Effector CD8-positive, alpha-beta T cell (primary cell): Measurements from ENCODE around the gene NTRK2.

ENCODE experiments used
- DNase-seq: peaks from one replicate; lab custom pipeline; 2025; lab: John Stamatoyannopoulos, UW

NTRK2 gene

DNA sequence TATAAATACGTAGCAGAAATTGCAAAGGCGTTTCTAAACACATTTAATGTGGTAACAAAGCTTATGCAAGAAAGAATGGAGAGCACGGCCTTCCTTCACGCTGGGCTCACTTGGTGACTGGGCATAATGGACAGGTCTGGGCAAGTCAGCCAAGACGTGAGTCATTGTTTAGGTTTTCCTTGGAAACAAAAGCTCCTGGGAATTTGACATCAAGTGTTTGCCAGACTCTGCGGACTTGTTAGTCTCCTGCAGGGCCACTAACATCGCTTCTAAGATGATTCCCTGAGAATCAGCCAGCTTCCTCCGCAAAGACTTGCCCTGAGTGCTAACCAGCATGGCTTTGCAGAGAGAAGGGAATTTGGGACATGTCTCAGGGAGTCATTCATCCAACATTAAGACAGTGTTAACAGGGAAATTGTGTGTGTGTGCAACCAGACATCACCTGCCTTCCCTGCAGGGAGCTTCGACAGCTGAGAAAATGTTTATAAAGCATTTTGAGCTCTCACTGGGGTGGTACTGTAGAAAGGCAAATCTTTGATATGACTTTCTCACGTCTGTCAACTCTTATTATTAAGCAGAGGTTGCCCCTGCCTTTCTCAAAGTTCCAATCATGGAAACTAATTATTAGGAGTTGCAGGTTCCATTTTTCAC lies 182.5 kb downstream of the NTRK2 start:
- DNase-seq: no peak

DNA sequence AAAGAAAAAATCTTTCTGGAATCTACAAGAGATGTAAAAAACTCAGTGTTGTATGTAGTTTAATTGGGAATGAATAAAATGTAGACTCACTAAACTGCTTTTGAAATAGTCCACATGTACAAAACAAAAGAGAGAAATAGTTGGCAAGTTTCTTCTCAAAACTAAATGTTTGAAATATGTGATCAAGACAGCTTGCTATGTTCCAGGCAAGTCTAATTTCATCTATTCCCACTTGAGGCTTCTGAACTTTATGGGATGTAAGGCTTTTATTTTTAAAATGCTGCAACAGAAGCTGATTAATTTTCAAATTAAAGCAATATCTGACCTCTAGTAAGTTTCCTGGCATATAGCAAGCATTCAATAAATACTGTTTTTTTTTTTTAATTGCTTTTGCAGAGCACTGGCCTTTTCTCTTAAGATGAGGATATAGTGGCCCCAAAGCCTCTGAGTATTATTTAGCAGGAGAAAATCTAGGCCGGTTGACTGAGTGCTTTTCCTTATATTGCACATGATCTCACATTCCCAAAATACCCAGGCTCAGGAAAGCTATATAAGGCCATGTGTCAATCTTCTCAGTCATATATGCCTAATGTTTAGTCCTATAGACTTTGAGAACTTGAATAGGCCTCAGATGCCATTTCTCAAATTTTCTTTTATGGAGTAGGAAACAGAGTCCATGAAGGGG lies 183.2 kb downstream of the NTRK2 start:
- DNase-seq: no peak

DNA sequence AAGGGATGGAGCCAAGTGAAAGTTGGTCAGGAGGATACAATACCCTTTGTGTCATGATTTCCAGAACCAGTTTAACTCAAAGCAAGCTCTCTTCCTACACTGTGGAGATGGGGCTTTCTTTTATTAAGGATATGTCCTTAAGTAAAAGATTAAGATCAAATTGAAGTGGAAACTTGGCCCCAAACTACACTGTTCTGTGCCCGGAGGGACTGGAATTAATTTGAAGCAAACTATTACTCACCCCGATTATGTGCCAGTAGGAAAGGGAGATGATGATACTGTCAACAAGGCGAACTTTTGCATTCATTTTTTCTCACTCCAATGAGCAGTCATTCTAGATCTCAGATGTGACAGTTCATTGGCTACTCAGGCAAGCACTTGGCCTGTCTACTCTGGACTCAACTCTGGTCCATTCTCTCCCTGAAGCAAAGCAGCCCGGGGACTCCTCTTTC lies 186.7 kb downstream of the NTRK2 start:
- no peak for DNase-seq

DNA sequence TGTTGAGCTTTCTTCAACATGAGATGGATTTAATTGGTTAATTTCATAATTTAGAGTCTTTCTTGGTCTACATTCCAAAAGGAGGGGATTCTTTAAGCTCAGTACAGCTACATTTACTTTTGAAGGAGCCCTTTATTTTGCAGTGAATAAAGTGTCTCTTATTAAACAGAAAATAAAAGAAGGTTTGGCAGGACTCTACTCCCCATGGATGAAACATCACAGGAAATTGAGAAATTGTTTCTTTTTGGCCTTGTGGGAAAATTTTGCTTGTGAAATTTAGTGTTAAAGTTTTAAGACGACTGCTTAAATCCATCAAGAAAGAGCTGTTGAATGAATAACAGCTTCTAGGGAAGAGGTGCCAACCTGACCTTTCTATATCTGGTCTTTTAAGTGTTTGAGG lies 187.7 kb downstream of the NTRK2 start:
- DNase-seq: no peak

DNA sequence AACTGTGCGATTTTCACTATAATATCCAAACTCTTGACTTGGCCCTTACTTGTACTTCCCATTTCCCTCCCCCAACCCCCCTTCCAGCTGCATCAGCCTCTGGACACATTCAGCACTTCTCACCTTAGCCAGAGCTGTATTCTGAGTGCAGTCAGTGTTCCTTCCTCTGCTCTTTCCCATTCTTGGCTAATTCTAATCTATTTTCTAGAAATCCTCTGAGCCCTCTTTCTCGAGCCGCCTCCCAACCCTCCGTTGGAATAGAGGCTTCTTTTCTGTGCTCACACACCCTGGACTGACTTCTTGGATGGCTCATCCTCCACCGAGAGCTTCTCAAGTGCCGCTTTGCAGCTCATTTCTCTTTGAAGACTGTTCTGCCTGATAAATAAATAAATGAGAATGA lies 188.8 kb downstream of the NTRK2 start:
- DNase-seq: no peak

DNA sequence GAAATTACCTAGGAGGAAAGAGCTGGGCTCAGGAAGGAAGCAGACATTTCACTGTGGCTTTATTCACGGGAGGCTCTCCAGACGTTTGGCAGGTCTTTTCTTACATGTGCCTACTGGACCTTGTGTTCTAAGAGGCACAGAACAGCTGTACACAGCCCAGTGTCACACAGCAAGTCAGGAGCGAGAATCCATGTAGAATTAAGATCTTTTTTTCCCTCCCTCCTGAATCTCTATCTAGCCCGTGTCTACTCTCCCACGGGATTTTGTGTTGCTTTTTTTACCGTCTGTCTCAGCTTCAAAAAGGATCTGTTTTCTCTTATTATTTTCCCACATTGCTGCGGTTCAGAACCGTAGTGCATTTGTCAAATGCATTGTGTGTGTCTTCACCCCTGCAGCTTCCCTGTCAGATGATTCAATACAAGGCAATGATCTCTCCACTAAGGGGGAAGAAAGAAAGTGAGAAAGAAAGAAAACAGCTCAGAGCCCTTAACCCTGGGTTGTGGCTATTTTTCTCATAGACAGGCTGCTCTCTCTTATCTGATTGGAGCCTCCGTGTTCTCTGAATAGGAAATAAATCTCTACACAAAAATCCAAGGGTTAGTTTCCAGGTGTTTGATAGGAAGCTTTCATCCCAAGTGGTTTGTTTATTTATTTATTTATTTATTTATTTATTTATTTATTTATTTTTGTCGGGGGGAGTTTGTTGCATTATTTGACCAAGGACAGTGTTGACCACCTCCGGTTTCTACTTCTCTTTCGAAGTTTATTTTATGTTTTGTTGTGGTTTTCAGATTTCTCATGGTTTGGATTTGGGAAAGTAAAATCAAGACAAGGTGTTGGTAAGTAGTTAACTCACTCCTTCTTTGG lies 191.0 kb downstream of the NTRK2 start:
- DNase-seq: no peak

DNA sequence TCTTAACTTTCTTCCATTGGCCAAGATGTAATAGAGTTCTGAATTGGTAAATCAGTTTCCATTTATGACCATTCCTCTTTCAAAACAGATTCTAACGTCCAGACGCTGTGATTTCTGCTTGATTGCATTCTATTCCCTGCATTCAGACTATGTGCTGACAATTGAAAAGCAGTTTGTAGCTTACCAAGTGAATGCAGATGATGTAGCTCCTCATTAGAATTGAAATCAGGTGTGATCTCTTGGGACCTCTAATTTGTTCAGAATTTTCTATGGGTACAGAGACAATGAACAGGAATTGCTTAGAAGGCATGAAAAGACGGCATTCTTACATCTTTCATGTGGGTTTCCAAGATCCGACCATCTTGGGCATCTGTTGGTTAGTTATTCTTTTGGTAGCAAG lies 191.9 kb downstream of the NTRK2 start:
- DNase-seq: no peak

DNA sequence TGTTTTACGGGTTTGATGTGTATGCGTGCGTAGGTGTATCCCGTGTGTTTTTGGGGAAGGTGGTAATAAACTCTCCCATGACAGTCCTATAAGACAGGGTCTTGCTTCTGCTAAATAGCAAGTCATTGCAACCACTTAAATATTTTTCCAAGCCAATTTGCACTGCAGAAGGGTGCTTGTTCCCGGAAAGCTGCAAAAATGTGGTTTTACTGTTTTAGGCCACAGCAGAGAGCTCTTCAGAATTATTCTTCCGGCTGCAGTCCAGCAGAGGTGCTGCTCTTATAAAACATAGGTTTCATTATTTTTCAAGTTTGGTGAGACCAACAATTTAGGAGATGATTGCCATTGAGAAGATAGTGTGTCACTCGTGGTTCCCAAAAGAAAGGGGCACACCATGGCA lies 192.8 kb downstream of the NTRK2 start:
- no peak for DNase-seq

DNA sequence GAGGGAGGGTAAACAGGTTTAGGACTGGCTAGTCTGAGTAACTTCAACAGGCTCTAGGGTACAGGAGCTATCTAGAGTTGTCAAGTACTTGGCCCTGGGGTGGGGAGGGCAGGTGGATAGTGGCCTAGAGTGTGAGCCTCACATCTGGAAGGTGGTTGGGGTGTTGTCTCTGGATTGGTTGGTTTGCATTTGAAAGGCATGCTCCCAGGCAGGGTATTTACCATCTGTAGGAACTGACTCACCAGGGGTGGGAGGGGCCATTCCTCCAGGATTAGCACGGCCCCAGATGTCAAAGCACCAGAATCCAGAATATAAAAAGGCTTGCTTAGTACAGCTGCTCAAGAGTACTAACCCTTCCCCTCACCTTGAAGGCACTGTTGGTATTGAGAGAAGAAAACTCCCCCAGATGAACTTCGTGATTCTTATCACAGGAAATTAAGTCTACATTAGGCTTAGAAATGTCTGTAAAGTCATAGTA lies 193.3 kb downstream of the NTRK2 start:
- DNase-seq: no peak

DNA sequence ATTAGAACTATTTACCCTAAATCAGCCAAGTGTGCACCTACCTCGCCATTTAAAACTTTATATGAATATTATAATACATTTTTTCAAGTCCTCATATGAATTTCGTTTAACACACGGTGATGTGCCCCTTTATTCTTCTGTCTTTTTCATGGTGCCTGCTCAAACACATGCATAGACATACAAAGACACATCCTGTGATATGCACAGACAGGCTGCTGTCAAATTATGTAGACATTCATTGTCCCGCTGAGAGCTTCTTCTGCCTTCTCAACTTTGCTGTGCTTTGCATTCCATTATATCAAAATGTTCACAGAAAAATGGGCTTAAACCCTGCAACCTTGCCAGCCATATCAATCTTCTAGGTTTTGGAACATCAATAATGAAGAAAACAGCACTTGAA lies 193.8 kb downstream of the NTRK2 start:
- no peak for DNase-seq

DNA sequence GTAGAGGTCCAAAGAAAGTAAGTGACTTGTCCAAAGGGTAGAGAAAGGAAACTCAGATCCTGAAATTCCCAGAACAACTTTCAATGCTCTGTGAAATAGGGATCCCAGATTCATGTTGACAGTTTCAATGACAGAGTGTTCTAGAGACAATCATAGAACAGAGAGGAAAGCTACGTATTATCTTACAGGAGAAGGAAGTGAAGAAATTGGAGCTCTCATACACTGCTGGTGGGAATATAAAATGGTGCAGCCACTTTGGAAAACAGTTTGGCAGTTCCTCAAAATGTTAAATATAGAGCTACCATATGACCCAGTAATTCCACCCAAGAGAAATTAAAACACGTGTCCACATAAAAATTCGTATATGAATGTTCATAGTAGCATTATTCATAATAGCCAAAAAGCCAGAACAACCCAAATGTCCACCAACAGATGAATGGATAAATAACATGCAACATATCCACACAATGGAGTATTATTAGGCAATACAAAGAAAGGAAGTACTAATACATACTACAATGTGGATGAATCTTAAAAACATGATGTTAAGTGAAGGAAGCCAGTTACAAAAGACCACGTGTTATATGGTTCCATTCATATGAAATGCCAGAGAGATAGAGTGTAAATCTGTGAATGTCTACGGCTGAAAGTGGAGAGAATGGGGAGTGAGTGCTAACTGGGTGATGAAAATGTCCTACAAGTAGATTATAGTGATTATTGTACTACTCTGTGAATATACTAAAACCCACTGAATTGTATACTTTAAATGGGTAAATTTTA lies 197.1 kb downstream of the NTRK2 start:
- no peak for DNase-seq

DNA sequence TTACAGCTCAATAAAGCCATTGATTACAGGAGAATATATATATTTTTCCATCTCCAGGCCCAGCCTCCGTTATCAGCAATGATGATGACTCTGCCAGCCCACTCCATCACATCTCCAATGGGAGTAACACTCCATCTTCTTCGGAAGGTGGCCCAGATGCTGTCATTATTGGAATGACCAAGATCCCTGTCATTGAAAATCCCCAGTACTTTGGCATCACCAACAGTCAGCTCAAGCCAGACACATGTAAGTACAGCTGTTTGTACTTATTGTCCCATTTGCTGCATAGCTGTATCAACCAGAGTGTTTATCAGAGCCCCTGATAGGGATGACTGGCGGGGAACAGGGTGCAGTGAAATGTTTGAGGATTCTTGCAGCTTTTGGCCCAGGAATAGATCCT lies 197.7 kb downstream of the NTRK2 start:
- DNase-seq: no peak

DNA sequence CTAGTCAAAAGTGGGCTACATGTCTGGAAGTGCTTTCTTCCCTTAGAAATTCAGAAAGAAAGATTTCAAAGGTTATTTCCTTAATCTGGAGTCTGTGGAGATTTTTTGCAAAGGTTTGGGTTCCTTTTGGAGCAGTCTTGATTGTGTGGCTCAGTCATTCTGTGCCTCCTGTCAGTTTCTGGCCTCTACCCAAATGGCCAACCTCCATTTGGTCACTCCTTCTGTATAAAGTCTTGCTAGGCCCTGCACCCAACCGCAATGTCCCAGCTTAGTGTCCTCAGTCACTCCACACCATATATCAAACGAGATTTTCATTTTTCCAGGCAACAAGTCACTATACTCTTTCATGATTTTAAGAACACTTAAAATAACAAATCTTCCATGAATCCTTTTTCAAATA lies 199.6 kb downstream of the NTRK2 start:
- DNase-seq: no peak

DNA sequence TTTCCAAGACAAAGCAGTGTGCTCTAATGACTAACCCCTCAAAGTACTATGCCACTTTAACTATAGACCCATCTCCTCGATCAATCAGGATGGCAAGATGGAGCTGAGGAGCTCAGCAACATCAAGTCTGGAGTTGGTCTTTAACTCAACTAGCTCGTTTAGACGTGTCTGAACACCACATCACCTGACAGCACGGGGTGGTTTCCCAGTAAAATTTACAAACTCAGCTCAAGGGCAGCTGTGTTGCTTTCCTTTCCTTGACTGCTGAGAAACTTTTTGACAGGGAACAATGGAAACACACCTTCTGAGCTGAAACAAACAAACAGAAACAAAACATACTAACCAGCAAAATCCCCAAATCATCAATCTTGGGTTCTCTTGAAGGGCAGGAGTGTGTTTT lies 202.5 kb downstream of the NTRK2 start:
- no peak for DNase-seq

DNA sequence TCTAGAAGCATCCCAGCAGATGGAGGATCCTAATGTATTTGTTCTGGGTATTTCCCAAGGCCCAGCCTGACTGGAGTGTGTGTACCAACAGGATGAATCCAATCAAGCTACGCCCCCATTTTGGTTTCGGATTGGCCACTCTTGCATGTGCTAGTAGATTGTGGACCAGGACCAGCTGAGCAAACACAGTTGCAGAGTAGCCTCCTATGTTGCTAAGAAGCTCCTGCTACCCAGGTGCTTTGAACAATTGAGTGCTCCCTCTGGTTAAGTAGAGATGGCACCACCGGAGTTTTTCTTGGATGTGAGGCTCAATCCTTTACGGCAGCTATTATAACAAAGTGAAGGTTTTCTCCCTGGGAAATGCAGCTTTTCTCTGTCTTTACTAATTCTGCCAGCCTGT lies 204.5 kb downstream of the NTRK2 start:
- DNase-seq: no peak

DNA sequence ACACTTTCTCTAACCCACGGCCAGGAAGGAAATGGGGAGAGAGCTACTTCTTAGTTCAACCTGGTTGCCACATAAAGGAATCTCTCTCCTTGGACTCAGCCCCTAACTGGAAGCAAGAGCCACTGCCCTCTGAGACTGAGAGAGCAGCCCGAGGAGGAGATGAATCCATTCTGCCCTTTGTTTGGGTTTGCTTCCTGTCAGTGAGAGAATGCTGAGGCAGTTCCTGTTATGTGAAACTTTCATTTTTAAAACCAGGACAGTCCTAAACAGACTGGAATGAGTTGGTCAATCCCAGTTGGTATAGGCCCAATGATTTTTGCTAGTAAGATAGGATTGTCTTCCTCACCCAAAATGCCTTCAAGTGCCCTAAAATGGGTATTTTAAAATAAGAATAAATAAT lies 205.1 kb downstream of the NTRK2 start:
- DNase-seq: no peak

DNA sequence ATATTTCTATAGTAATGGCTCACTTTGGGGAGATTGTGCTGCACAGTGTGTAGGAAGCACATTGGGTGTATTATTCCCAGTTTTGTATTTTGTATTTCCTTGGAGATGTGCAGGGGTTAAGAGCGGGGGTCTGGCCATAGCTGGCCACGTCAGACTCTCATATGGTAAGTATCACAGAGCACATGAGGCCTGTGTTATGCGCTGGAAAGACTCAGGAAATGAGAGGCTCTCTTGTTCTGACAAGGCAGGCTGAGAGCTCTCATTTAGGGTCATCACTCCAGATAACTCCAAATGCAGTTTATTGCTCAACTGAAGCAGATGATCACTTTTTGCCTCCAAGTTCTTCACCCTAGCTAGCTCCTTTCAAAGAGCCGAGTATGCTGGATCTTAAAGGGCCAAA lies 205.7 kb downstream of the NTRK2 start:
- DNase-seq: no peak

DNA sequence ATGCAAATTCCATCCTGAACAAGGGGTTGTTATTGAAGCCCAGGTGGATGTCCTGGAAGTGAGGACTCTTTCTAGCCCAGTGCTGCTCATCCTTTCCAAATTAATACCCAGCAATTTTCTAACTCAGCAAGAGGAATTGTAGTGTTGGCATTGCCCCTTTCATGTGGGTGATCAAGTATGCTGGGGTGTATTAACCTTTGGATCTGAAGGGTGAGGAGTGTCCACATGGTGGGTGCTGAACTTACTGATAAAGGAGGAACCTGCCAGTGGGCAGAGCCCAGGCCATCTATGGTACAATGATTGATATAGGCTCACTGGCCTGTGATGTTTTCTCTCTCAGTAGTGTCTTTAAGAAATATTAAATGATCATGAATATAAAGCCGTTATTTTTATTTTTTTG lies 210.1 kb downstream of the NTRK2 start:
- no peak for DNase-seq

DNA sequence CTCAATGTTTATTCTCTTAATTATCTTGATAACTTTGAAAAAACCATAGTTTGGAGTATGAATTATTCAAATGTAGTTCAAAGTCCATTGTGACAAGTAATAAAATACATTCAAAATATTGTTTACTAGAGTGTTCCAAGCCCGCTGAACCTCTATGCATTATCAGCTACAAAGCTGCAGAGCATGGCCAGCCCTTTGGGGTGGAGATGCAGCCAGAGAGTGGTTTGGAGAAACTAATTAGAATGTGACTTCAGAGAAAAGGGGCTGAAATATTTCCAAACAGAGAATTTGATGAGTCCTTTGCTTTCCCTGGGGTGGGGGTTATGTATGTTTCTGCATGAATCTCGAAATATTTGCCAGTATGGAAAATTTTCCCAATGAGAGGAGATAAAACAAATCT lies 211.3 kb downstream of the NTRK2 start:
- no peak for DNase-seq

DNA sequence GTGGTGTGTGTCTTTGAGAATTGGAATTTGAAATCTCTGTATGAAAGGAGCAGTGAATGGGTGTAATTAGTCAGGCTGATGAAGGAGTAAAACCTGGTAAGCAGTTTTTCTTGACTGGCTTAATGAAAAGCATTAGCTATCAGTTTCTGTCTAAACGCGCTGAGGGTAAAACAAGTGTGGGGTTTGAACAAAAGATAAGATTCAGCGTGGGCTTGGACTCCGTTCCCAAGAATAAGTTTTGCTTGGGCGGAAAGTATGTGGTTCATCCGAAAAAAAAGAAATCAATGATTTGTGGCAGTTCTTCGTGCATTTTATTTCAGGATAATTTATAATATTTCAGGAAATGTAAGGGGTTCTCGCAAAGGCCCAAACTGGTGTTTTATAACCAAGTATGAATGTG lies 217.3 kb downstream of the NTRK2 start:
- DNase-seq: no peak

DNA sequence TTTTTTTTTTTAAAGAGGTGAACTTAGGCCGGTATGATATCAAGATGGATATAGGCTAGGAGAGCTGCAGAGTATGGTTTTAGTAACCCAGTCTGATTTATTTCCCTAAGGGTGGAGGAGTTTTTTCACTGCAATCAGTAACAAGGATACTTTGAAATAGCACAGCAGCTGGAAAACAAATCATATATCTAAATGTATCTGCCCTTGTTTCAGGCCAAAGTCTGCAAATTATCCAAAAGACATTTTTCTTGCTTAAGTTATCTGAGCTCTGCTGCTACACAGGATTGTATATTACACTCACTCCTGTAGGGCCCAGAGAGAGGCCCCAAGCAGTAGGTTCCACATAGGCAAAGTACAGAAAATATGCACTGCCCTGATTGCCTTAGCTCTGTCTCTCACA lies 222.4 kb downstream of the NTRK2 start:
- no peak for DNase-seq
